Gastroesophageal sphincter (tissue), 4 donors: ENCODE results near the gene APOL1. TPM values are rescaled to one million over a fixed set of nuclear protein-coding genes. Genes with fewer than 3 reads are reported as not detected.

Experiments used
- ATAC-seq: fragments of 150-250 bp; one replicate; pipeline ENCODE4 v1.9.1; 2016; ENCODE audit warnings: mild to moderate bottlenecking, moderate library complexity
- H3K27ac ChIP-seq, 4 donors: fragments of 200-600 bp; sonication (generic) in 3 of 4; 1 replicate in 3 of 4; 2 replicates in 1 of 4; pipeline ENCODE4 v1.5.1; 2016 to 2019
- H3K27me3 ChIP-seq: fragments of 200-600 bp; sonication (generic); one replicate; pipeline ENCODE4 v1.5.1; 2019
- H3K36me3 ChIP-seq, 2 donors: fragments of 200-600 bp; sonication (generic); one replicate each; pipeline ENCODE4 v1.5.1; 2019; ENCODE audit warnings: control low read depth in 1 of 2
- H3K4me1 ChIP-seq, 3 donors: fragments of 200-600 bp; sonication (generic); 1 replicate in 2 of 3; 2 replicates in 1 of 3; pipeline ENCODE4 v1.5.1; 2016 to 2019; ENCODE audit warnings: control low read depth in 2 of 3
- H3K4me3 ChIP-seq, 2 donors: fragments of 200-600 bp; sonication (generic); one replicate each; pipeline ENCODE4 v1.5.1; 2019; ENCODE audit warnings: mild to moderate bottlenecking in 1 of 2, moderate library complexity in 1 of 2
- H3K9me3 ChIP-seq, 3 donors: fragments of 200-600 bp; sonication (generic); one replicate each; pipeline ENCODE4 v1.5.1; 2017 to 2019; ENCODE audit warnings: control low read depth in 2 of 3
- CTCF ChIP-seq, 4 experiments: fragments of 200-600 bp in 2 of 4; fragments of 450-650 bp in 2 of 4; sonication (generic) in 1 of 4; IDR thresholded peaks; one replicate each; pipeline ENCODE4 v1.5.1; 2017 to 2019; ENCODE audit warnings: antibody characterized with exemption in 4 of 4, mild to moderate bottlenecking in 2 of 4, moderate library complexity in 2 of 4
- EP300 ChIP-seq: sonication (generic); formaldehyde crosslinking; IDR thresholded peaks from one replicate; pipeline ENCODE4 v1.6.1; 2017; ENCODE audit warnings: antibody characterized with exemption, mild to moderate bottlenecking
- POLR2A ChIP-seq, 2 donors: fragments of 450-650 bp; IDR thresholded peaks; one replicate each; pipeline ENCODE4 v1.6.1; 2017; ENCODE audit warnings: antibody characterized with exemption in 2 of 2, mild to moderate bottlenecking in 2 of 2, moderate library complexity in 1 of 2
- POLR2AphosphoS5 ChIP-seq: sonication (generic); formaldehyde crosslinking; IDR thresholded peaks from one replicate; pipeline ENCODE4 v1.6.1; 2017; ENCODE audit warnings: antibody characterized with exemption
- WGBS, 2 donors: methylation state at CpG; one replicate each; pipeline ENCODE4 v1.1.5; 2018; ENCODE audit warnings: low coverage in 1 of 2; 5-methylcytosine and 5-hydroxymethylcytosine counted together
- total RNA-seq, 4 donors: library from RNA; depleted of rRNA; stranded (reverse); fragments of >200 nt; gene quantifications; one replicate each; pipeline ENCODE4 v1.1.0, GENCODE V29; 2016

Gene APOL1
- total RNA-seq, 4 donors from 2014 or later = 10.0 to 53.7 (median 26.0) TPM

DNA sequence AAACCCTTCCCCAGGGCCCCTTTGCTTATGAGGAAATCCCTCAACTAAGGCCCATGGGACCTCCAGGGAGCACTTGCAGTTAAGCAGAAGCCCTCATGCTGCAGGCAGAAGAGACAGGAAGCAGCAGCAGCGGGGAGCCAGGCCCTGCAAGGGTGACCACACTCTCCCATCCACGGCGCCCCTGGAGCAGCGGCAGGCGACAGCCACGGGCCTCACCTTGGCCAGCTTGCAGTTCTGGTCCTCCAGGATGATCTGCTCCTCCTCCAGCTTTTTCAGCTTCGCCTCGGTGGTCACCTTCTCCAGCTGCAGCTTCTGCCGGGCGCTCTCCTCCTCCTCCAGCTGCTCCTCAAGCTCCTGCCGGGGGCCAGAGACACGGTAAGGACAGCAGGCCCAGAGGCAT lies 47.0 kb downstream of the APOL1 start:
- no peaks in the 10 kb centered on the region for H3K27me3 ChIP-seq
- H3K4me1 ChIP-seq = peaks cover 0 to 35% (median 12%) of the 10 kb centered on the region in 3 donors
- ATAC-seq = no peak
- H3K36me3 ChIP-seq = peaks cover 1 to 100% of the 10 kb centered on the region in 2 donors
- WGBS, 2 donors = no CpG with 5 or more reads among the region's 12 CpGs
- H3K9me3 ChIP-seq = no peaks in the 10 kb centered on the region
- H3K4me3 ChIP-seq = no peak overlapping the region
- H3K27ac ChIP-seq = peak overlapping the region in 3 of 4 donors; percentile 84 to 89 (median 87)
- no peak for TF ChIP-seq EP300
- no peak for TF ChIP-seq POLR2A (IDR thresholded peaks at IDR 0.05)
- TF ChIP-seq POLR2AphosphoS5 = no peak
- TF ChIP-seq CTCF (IDR thresholded peaks at IDR 0.05) = no peak

GRCh38 chr22:36300396-36301212 lies 47.7 kb downstream of the APOL1 start:
- no peak for TF ChIP-seq POLR2A (IDR thresholded peaks at IDR 0.05)
- no peak for TF ChIP-seq EP300
- no peak for TF ChIP-seq CTCF (IDR thresholded peaks at IDR 0.05)
- no peak for TF ChIP-seq POLR2AphosphoS5
- 50 to 76% methylated on average over 8 to 9 of the region's 24 CpGs for WGBS, 2 donors
- no peak for ATAC-seq
- no peaks in the 10 kb centered on the region for H3K27me3 ChIP-seq
- H3K9me3 ChIP-seq = no peaks in the 10 kb centered on the region
- no peak overlapping the region for H3K4me3 ChIP-seq
- H3K4me1 ChIP-seq = peaks cover 0 to 41% (median 12%) of the 10 kb centered on the region in 3 donors
- H3K27ac ChIP-seq = peak overlapping the region in 3 of 4 donors; percentile 84 to 89 (median 87)
- peaks cover 0 to 100% of the 10 kb centered on the region in 2 donors for H3K36me3 ChIP-seq

- 30% methylated on average over 2 of the region's 13 CpGs; no CpG with 5 or more reads in 1 of the 2 donors for WGBS, 2 donors
- ATAC-seq = peak; percentile 75
- Histone ChIP-seq H3K4me3 (no peak overlapping the region), H3K9me3 (no peaks in the 10 kb centered on the region), H3K4me1 (peaks cover 0 to 43% (median 12%) of the 10 kb centered on the region in 3 donors), H3K27ac (peak overlapping the region; percentile 64 to 89 (median 86)), H3K36me3 (peaks cover 0 to 100% of the 10 kb centered on the region in 2 donors), H3K27me3 (no peaks in the 10 kb centered on the region)
- no peak for TF ChIP-seq POLR2A (IDR thresholded peaks at IDR 0.05)
- peak in 3 of 4 experiments; percentile 93 to 98 (median 97) for TF ChIP-seq CTCF (IDR thresholded peaks at IDR 0.05)
- no peak for TF ChIP-seq EP300
- no peak for TF ChIP-seq POLR2AphosphoS5
Observed at GRCh38 chr22:36301384-36301828, 48.5 kb downstream of the APOL1 start.

DNA sequence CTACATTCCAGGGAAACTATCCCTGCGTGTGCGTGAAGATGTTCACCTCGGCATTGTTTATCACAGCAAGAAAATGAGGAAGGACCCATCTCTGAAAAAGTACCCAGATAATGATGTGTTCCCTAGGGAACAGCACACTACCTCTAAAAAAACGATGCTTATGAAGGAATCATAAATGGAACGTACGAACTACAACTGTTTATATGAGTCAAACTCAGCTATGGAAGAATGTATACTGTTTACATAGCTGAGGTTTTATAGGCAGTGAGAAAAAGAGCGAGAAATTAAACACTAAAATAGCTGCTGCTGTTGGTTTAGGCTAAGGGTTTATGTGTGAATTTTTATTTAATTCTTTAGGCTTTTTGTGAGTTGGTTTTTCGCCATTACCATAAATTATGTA lies 48.9 kb downstream of the APOL1 start:
- Histone ChIP-seq H3K27ac (peak overlapping the region; percentile 64 to 89 (median 86)), H3K27me3 (no peaks in the 10 kb centered on the region), H3K4me3 (no peak overlapping the region), H3K36me3 (peaks cover 0 to 100% of the 10 kb centered on the region in 2 donors), H3K4me1 (peaks cover 0 to 43% (median 12%) of the 10 kb centered on the region in 3 donors), H3K9me3 (no peaks in the 10 kb centered on the region)
- whole genome bisulfite sequencing, 2 donors = 22 to 53% methylated on average over 7 to 8 of the region's 8 CpGs
- TF ChIP-seq CTCF (IDR thresholded peaks at IDR 0.05) (no peak), POLR2AphosphoS5 (peak; percentile 87), POLR2A (IDR thresholded peaks at IDR 0.05) (no peak)
- peak; percentile 67 for ATAC-seq
